Measurements from ENCODE around the gene VAMP1. TPM values are rescaled to one million over a fixed set of nuclear protein-coding genes. Genes with fewer than 3 reads are reported as not detected.
A peak's percentile ranks its signal among the peaks of the same experiment; 100 is the strongest.
"Not testable (repeated sequence)": the region's sequence is repeated elsewhere in the genome, so short reads cannot be mapped to it uniquely, and the experiment has no call there.

VAMP1 gene
- total and polyA plus RNA-seq, 8 donors, result 6.3 to 21.6 (median 16.5) TPM

GRCh38 chr12:6500466-6500865 is 30.0 kb upstream of the VAMP1 start:
- intact Hi-C loops (cut with DNase I), result no loop called here
- H3K27me3 ChIP-seq, result no peaks in the 10 kb centered on the region
- ATAC-seq (no peak), DNase-seq (no peak)
- H3K27ac ChIP-seq, result no peak overlapping the region
- no peak for TF ChIP-seq CTCF (IDR thresholded peaks at IDR 0.05)
- peaks cover 0 to 37% of the 10 kb centered on the region in 2 donors for H3K36me3 ChIP-seq
- H3K9me3 ChIP-seq, result no peaks in the 10 kb centered on the region
- H3K4me3 ChIP-seq, result no peak overlapping the region
- H3K4me1 ChIP-seq, result peaks cover 0 to 5% of the 10 kb centered on the region in 2 donors

- H3K4me3 ChIP-seq; intact Hi-C loops (cut with DNase I); DNase-seq; H3K9me3 ChIP-seq; ATAC-seq; H3K27ac ChIP-seq; H3K27me3 ChIP-seq: not testable (repeated sequence)
- Histone ChIP-seq H3K36me3 (peaks cover 0 to 25% of the 10 kb centered on the region in 2 donors), H3K4me1 (peaks cover 10 to 24% of the 10 kb centered on the region in 2 donors)
Measured at GRCh38 chr12:6497291-6497690, 26.8 kb upstream of the VAMP1 start.

GRCh38 chr12:6494968-6495367 is 24.5 kb upstream of the VAMP1 start:
- intact Hi-C loops (cut with DNase I), result no loop called here
- Histone ChIP-seq H3K27me3 (no peaks in the 10 kb centered on the region), H3K4me1 (peaks cover 10 to 29% of the 10 kb centered on the region in 2 donors), H3K4me3 (peak overlapping the region in 1 of 2 donors; percentile 68), H3K36me3 (peaks cover 0 to 35% of the 10 kb centered on the region in 2 donors), H3K9me3 (no peaks in the 10 kb centered on the region), H3K27ac (peak overlapping the region in 1 of 2 donors; percentile 95)
- DNase-seq (no peak), ATAC-seq (no peak)
- TF ChIP-seq CTCF (IDR thresholded peaks at IDR 0.05), result no peak

DNA sequence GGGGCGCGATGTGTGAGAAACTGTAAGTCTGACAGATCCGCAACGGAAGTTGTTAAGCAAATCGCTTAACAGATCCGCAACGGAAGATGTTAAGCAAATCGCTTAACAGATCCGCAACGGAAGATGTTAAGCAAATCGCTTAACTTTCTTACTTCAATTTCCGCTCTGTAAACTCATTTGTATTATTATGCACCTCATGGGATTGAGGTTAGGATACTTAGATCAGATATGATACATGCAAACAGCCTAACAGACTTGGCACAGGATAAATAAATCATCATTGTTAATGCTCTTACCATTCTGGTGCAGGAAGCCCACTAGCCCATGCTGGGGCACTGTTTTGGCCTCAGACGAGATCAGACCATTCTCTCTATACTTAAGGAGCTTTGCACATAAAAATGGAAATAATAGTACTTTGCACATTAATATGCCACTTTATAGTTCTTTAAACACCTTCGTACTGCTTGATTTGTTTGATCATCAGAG is 23.8 kb upstream of the VAMP1 start:
- DNase-seq, result peak in 1 of 4 donors; percentile 3
- H3K27me3 ChIP-seq, result no peaks in the 10 kb centered on the region
- peak; percentile 3 for ATAC-seq
- no peaks in the 10 kb centered on the region for H3K9me3 ChIP-seq
- intact Hi-C loops (cut with DNase I), result no loop called here
- H3K4me3 ChIP-seq, result peak overlapping the region; percentile 61 to 68
- no peak for TF ChIP-seq CTCF (IDR thresholded peaks at IDR 0.05)
- H3K4me1 ChIP-seq, result peaks cover 10 to 29% of the 10 kb centered on the region in 2 donors
- H3K27ac ChIP-seq, result peak overlapping the region in 1 of 2 donors; percentile 95
- peaks cover 0 to 28% of the 10 kb centered on the region in 2 donors for H3K36me3 ChIP-seq

DNA sequence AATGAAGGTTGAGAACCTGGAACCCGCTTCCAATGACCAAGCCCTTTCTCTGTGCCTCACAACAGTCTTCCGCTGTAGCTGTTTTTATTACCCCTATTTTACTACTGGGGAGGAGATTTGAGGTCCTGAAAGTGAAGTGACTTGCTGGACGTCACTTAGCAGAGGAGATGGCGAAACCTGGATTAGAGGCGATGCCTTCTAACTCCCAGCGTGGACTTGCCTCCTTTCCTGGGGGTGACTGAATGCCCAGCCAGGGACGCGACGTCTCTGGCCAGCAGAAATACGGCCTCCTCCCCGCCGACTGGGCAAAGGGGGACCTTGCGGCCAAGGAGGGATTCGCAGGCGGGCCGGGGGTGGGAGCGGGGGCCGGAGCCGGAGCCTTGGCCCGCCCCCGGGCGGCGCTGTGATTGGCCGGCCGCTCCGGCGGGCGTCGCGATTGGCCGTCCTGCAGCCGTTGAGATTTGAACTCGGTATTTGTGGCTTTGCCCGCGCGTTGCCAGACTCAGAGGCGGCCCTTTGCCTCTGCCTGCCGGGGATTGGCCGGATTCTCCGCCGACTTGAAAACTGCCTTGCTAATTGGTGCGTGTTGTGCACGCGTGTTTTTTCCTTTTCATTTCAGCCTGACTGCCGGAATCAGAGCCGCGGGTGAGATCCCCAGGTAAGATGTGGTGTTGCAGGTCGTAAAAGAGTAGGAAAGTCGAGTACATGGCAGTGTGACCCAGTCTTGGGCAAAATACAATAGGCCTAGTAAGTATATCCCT is 23.2 kb upstream of the VAMP1 start, which contains the start of gene NCAPD2:
Gene NCAPD2 (plus strand): TSS at position 606 of the 761 bp plus-strand sequence. CDS start 997 bp downstream, outside the sequence.
- H3K9me3 ChIP-seq, result no peaks in the 10 kb centered on the region
- H3K36me3 ChIP-seq, result peaks cover 0 to 22% of the 10 kb centered on the region in 2 donors
- H3K4me3 ChIP-seq, result peak within 1 kb of the TSS; percentile 61 to 68
- H3K27me3 ChIP-seq, result no peaks in the 10 kb centered on the region
- ATAC-seq (peak; percentile 97), DNase-seq (peak; percentile 92 to 96 (median 96))
- peaks cover 10 to 29% of the 10 kb centered on the region in 2 donors for H3K4me1 ChIP-seq
- H3K27ac ChIP-seq, result peak within 1 kb of the TSS; percentile 95
- intact Hi-C loops (cut with DNase I), result no loop called here
- peak in 1 of 2 donors; percentile 70 for TF ChIP-seq CTCF (IDR thresholded peaks at IDR 0.05)
